Measurements from ENCODE around the gene RBM23.
"Not testable (repeated sequence)": the region's sequence is repeated elsewhere in the genome, so short reads cannot be mapped to it uniquely, and the experiment has no call there.

RBM23 gene

GRCh38 chr14:22918804-22919600, at the start of gene RBM23:
Gene RBM23 (minus strand): TSS chr14:22919149.
- DNase-seq: peak; percentile 100

DNA sequence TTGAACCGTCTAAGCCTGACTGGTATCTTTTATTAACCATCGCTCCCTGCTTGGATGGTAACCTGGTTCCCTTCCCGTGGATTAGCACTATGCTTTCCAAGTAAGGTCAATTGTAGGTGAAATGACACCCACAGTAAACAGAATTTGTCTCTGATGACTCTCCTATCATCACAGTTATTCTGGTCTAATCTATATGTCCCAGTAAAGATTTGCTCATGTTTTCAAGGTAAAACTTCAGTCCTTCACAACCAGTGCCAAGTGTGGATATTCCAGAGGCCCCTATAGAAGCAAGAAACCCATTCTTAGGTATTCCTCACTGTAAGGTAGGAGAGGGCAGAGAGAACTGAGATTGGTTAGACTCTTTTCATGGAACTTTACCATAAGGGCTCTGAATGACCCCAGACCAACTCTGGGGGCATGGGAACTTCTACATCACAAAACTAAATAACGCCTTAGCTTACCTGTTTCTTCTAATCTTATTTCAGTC, 47.9 kb upstream of the RBM23 start:
- DNase-seq: no peak

- DNase-seq: not testable (repeated sequence)
Observed at GRCh38 chr14:22965916-22966782, 47.2 kb upstream of the RBM23 start.

DNA sequence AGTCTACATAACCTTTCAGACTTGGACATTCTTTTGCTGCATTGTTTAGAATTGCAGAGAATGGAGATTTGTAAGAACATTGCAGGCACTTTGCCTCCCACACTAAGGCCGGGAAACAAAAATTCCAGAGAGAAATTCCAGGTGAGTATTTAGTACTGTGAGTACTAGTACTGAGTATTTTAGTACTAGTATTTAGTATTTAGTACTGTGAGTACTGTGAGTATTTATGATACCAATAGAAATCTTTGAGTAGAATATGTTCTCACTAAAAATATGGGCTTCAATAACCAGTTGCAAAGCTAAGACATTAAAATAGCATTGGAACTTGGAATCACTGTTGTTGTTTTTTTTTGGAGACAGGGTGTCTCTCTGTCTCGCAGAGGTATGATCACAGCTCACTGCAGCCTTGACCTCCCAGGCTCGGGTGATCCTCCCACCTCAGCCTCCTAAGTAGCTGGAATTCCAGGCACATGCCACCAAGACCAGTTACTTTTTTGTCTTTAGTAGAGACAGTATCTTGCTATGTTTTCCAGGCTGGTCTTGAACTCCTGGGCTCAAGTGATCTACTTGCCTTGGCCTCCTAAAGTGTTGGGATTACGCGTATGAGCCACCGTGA, 43.2 kb upstream of the RBM23 start:
- DNase-seq: no peak

- no peak for DNase-seq
Observed at GRCh38 chr14:22955702-22956569, 37.0 kb upstream of the RBM23 start.

DNA sequence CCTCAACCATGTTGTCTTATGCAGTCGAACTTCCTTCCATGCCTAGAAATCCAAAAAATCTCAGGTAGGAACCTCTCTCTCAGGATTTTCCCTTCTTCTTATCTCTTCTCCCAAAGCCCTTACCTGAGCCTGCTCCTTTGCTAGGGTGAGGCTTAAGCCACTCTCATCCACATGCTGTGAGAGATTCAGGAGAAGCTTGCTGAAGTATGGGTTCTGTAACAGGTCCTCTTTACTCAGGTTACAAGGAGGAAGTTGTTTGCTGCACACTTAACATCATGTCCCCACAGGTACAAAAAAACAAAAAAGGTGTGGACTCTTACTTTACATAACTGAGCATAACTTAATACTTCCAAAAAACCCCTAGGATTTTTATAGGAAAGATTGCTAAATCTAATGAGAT, 33.5 kb upstream of the RBM23 start:
- no peak for DNase-seq

GRCh38 chr14:22951795-22952194, 32.8 kb upstream of the RBM23 start:
- not testable (repeated sequence) for DNase-seq

GRCh38 chr14:22945642-22946041, 26.7 kb upstream of the RBM23 start:
- DNase-seq: no peak

- DNase-seq: no peak
Observed at GRCh38 chr14:22939684-22940083, 20.7 kb upstream of the RBM23 start.

DNA sequence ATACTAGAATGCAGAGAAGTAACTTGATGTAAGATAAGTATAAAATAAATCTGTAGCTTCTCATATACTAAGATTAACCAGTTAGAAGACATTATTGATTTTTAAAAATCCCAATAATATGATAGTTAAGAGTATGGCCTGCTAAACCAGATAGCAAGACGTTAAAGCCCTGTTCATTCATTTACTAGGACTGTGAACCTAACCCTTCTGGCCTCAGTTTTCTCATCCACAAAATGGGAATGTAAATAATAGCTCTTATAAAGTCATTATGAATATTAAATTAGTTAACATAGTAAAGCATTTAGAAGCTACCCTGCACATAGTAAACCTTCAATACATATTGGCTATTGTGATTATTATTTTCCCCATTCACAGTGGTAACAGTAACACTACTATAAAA, 16.2 kb upstream of the RBM23 start:
- DNase-seq: no peak

- no peak for DNase-seq
Observed at GRCh38 chr14:22932146-22932545, 13.2 kb upstream of the RBM23 start.

DNA sequence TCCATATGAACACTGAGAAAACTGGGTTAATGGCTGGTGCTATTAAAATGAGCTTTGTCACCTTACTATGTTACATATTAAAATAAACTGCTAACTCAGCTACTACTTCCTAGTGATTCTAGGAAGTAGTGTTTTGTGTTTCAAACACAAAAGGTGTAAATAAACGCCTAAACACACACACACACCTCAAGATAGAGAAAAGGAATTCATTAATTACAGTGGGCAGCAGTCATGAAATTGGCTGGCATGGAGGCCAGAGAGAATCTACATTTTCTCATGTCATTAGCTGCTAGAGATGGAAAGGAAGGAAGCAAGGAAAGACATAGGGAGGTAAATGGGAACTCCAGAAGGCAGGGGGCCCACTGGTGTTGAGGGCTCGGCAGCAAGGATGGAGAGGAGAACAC, 11.0 kb upstream of the RBM23 start:
- DNase-seq: peak; percentile 76

GRCh38 chr14:22929104-22929960, 10.4 kb upstream of the RBM23 start, which contains the start of gene PRMT5:
Gene PRMT5 (minus strand): TSS chr14:22929376. CDS start chr14:22929361, 15 bp downstream.
- DNase-seq: peak; percentile 100

GRCh38 chr14:22928237-22929103, 9.5 kb upstream of the RBM23 start:
- no peak for DNase-seq

- DNase-seq: no peak
Observed at GRCh38 chr14:22926316-22926715, 7.4 kb upstream of the RBM23 start.

- DNase-seq: no peak
Observed at GRCh38 chr14:22925513-22925912, 6.6 kb upstream of the RBM23 start.

DNA sequence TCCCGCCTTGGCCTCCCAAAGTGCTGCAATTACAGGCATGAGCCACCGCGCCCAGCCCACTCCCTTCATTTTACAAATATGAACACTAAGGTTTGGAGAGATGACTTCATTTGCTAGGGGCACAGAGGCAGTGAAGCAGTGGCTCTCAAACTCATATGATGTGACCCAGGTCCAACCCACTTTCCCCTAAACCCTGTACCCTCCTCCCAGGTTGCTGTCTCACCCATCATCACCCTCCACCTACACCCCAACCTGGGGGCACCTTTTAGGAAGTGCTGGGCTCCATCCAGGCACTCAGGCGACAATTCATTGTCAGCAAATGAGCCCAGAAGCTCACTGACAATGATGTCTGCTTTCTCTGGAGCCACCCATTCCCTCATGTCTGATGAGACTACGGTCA, 4.8 kb upstream of the RBM23 start:
- no peak for DNase-seq

DNA sequence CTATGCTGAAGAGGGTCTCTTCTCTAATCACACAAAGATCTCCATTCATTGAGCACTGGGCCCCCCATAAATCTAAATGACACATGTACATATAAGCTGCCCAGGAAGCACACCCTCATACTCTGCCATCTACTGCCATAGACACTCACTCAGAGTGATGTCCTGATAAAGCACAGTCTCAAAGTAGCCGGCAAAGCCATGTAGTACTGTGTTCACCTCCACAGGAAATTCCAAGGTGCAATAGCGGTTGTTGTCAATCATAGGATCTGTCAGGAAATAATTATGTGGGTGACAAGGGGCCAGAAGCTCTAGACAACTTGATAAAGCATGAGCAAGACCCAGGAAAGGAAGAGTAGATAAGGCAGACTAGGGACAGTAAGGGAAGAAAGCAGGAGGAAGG, 3.3 kb upstream of the RBM23 start:
- DNase-seq: no peak

DNA sequence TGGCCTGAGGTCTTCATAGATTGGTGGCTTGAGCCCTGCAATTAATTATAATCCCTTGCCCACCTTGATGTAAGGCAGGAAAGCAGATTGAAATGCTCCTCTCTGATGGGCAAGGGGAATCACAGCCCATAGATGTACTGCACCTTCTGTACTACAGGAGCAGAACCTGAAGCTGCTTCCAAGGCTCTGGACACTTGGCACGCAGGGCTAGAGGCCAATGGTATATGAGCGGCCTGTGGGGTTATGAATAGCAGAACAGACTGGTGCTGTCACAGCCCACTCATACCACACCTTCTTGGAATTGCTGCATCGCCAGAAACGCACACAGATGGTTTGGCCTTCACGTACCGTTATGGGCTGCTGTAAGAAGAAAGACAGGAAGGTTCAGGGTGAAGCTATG, 1.7 kb upstream of the RBM23 start:
- DNase-seq: no peak

- no peak for DNase-seq
Observed at GRCh38 chr14:22919601-22919921, 612 bp upstream of the RBM23 start.
